ENCODE measurements around the gene ZDHHC19.
"Not testable (repeated sequence)": the region's sequence is repeated elsewhere in the genome, so short reads cannot be mapped to it uniquely, and the experiment has no call there.

Gene ZDHHC19

DNA sequence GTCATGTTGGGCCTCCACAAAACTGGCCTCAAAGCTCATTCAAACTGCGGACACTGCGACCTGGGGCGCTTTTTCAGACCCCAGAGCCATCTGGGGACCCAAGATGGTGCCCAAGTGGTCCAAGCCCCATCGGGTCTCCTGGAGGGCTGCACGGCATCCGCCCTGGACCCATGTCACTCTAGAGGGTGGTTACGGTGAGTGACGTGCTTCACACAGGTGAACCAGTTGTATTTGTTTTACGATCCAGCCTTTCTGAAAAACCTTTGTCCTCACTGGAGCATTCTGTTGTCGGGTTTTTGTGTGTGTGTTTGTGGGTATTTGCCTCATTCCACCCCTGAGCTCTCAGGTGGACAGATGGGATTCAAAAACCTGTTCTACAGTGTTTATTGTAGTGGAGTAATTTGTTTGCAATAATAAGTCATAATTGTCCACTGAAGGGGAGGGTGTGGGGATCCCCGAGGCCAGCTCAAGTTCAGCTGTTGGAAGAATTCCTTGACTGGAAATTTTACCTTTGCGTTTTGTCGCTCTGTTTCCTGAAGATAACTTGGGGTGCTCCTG lies 7.0 kb upstream of the ZDHHC19 start:
- TF ChIP-seq CTCF (IDR thresholded peaks at IDR 0.05; ENCODE audit: extremely low read depth, insufficient read depth, missing control alignments), result no peak
- in situ Hi-C loops (cut with MboI; ENCODE audit: low pct_unique_long_range_greater_than_20kb, low sequenced_read_pairs, unreplicated experiment), result no loop called here
- DNase-seq (ENCODE audit: low spot score), result no peak

DNA sequence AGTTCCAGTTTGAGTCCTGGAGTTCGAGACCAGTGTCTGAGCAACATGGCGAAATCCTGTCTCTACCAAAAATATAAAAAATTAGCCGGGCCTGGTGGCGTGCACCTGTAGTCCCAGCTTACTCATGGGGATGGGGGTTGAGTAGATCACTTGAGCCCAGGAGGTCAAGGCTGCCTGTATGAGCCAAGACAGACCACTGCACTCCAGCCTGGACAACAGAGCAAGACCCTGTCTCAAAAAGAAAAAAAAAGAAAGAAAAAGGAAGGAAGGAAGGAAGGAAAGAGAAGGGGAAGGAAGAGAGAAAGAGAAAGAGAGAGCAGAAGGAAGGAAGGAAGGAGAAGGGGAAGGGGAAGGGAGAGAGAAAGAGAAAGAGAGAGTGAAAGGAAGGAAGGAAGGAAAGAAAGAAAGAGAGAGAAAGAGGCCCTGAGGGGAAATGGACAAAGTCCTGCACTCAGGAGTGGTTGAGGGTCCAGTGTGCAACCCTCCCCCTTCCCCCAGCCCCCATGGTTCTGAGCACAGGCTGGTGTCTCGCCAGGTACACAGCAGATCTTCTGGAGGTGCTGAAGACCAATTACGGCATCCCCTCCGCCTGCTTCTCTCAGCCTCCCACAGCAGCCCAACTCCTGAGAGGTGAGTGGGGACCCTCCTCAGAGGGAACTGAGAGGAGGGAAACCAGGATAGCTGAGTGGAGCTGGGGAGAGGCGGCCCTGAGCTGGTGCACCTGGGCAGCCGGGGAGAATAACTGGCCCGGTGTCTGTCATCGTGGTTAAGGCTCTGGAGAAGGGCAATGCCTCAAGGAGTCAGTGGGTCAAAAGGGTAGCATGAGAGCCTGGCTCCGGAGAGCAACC lies 6.3 kb upstream of the ZDHHC19 start:
- no peak for DNase-seq (ENCODE audit: low spot score)
- no peak for TF ChIP-seq CTCF (IDR thresholded peaks at IDR 0.05; ENCODE audit: extremely low read depth, insufficient read depth, missing control alignments)
- in situ Hi-C loops (cut with MboI; ENCODE audit: low pct_unique_long_range_greater_than_20kb, low sequenced_read_pairs, unreplicated experiment), result no loop called here

- in situ Hi-C loops (cut with MboI; ENCODE audit: low pct_unique_long_range_greater_than_20kb, low sequenced_read_pairs, unreplicated experiment), result no loop called here
- DNase-seq (ENCODE audit: low spot score), result no peak
- TF ChIP-seq CTCF (IDR thresholded peaks at IDR 0.05; ENCODE audit: extremely low read depth, insufficient read depth, missing control alignments), result no peak
Observed at GRCh38 chr3:196216681-196217211, 5.5 kb upstream of the ZDHHC19 start.

DNA sequence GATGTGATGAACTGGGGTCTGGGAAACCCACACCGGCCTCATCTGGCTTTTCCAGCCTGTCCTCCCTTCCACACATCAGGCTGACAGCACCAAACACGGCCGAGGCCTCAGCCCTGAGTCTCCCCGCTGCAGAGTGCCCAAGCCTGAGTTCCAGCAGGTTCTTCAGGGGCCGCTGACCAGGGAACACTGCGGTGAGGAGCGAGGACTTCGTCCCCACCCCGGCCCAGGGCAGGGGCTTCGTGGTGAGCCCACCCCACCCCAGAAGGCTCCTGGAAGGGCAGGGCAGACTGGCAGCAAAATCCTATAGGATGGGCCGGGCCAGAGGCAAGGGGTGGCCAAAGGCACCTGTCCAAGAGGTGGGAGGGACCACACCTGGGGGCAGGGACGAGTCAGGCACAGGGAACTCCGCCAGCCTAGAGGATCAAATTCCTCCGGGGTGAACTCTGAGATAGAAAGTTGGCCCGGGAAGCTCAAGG lies 4.9 kb upstream of the ZDHHC19 start, which contains the start of gene SLC51A:
Gene SLC51A (plus strand): TSS at position 446 of the 476 bp plus-strand sequence. CDS start 179 bp downstream, outside the sequence.
- DNase-seq (ENCODE audit: low spot score), result no peak
- TF ChIP-seq CTCF (IDR thresholded peaks at IDR 0.05; ENCODE audit: extremely low read depth, insufficient read depth, missing control alignments), result no peak
- in situ Hi-C loops (cut with MboI; ENCODE audit: low pct_unique_long_range_greater_than_20kb, low sequenced_read_pairs, unreplicated experiment), result no loop called here

DNA sequence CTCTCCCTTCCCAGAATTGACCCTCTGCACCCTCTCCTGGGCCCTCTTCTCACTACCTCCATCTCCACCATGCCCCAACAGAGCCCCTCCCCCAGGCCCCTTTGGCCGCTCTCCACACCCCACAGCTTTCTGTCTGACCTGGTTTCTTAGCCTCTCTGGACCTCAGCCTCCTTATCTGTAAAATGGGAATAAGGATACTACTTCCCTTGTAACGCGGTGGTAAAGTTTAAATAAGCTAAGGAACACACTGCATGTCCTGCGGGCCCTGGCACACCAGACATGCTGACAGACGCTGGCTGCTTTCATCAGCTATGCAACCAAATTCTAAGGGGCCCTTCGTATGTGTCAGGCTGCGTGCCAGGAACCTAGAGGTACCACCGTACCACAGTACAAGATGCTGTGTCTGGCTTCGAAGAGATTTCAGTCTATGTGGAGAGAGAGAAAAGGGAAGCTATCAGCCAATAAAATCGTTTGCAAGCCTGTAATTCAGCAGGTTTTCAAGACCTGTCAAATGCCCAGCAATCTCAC lies 4.4 kb upstream of the ZDHHC19 start:
- in situ Hi-C loops (cut with MboI; ENCODE audit: low pct_unique_long_range_greater_than_20kb, low sequenced_read_pairs, unreplicated experiment), result no loop called here
- DNase-seq (ENCODE audit: low spot score), result no peak
- TF ChIP-seq CTCF (IDR thresholded peaks at IDR 0.05; ENCODE audit: extremely low read depth, insufficient read depth, missing control alignments), result no peak

GRCh38 chr3:196214783-196215441 lies 3.7 kb upstream of the ZDHHC19 start:
- DNase-seq (ENCODE audit: low spot score), result no peak
- no peak for TF ChIP-seq CTCF (IDR thresholded peaks at IDR 0.05; ENCODE audit: extremely low read depth, insufficient read depth, missing control alignments)
- in situ Hi-C loops (cut with MboI; ENCODE audit: low pct_unique_long_range_greater_than_20kb, low sequenced_read_pairs, unreplicated experiment), result no loop called here

- in situ Hi-C loops (cut with MboI; ENCODE audit: low pct_unique_long_range_greater_than_20kb, low sequenced_read_pairs, unreplicated experiment); DNase-seq (ENCODE audit: low spot score): not testable (repeated sequence)
Observed at GRCh38 chr3:196209944-196210672, 1.1 kb downstream of the ZDHHC19 start.
